ENCODE data around the gene CRY1.

The CRY1 gene

DNA sequence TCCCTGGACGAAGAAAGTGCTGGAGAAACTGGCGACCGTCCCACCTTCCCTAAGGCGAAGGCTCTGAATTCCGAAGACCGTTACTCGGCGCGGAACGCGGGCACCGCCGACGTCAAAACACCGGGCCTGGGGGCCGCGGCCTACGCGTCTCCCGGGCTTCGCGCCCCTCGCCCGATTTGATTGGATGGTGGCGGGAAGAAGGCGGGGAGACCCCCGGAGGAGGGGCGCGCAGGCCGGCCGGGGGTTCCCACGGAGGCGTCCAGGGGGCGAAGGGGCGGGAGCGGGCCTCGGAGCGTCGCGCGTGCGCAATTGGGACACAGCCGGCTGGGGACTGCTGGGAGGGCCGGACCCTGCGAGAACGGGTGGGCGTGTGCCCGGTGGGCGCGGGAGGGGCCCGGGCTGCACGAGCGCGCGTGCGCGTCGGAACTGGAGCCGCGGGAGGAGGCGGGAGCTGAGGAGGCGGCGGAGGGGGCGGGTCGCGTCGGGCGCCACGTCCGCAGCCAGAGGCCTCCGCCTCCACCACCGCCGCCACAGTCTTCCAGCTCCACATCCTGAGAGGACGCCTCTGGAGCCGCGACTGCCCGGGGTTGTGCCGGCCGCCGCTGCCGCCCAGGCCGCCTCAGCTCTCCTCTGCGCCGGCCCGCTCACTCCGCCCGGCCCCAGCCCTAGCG, 137.8 kb downstream of the CRY1 start, which contains the start of gene TMEM263:
TMEM263 (plus strand) TSS at position 531 of the 671 bp plus-strand sequence. CDS start 11,210 bp downstream, outside the sequence.
- FAIRE-seq = no peak

DNA sequence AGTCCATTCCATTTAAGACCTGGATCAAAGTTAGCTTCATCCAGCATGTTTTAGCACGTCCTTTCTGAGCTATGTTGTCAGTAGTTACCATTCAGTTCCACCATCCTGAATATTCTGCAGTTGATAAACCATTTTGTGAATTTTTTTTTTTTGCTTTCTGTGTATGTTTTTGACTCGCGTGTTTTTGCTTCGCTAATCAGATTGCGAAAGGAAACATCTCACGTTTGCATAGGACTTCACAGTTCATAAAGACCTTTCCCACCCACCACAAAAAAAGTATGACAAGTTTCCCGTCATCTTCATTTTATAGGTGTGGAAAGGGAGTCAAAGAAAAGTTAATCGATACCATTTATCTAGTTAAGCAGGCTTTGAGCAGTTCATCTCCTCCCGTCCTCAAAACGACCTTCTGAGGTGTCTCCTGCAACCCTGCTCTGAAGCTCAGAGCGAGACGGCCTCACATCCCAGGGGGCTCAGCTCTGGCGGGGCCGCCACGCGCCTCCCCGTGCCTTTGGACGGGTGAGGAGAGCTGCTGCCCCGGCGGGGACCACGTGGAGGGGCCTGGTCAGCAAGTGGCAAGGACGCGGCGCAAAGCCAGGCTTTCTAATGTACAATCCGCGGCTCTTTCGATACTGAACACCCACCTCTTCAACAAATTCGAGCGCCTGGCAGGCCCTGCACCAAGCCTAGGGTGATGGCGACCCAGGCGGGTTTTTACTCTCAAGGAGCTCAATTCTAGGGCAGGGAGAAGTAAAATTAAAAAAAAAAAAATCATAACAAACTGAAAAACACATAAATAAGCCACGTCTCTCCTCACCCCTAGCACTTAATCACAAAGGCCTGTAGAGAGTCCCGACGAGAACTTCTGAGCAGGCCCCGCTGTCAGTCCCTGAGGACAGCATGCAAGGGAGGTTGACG, 138.6 kb downstream of the CRY1 start:
- no peak for FAIRE-seq

DNA sequence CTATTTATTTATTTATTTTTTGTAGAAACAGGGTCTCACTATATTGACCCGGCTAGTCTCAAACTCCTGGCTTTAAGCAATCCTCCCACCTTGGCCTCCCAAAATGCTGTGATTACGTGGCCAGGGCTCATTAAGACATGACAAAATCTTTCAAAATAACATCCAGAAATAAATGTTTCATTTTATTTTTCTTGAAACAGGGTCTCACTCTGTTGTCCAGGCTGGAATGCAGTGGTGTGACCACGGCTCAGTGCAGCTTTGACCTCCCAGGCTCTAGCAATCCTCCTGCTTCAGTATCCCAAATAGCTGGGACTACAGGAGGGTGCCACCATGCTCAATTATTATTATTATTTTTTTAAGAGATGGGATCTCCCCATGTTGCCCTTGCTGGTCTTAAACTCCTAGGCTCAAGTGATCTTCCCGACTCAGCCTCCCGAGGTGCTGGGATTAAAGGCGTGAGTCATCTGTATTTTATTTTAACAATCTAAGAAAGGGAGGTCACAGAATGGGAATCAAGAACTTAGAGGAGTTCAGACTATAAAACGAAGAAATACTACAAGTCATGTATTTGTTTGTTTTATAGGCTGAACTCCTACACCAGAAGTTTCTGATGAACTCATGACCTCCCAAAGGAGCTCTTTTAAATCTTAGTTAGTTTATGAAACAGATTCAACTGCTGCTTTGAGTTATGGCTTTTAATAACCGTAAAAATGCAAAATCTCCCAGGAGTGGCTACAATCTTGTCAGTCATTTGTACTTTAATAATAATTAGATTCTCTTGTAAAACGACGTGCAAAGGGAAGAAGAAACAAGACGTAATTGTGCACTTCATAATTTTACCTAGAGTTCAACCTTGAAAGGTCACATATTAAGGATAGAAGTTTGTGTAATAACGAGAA, 139.7 kb downstream of the CRY1 start:
- no peak for FAIRE-seq

DNA sequence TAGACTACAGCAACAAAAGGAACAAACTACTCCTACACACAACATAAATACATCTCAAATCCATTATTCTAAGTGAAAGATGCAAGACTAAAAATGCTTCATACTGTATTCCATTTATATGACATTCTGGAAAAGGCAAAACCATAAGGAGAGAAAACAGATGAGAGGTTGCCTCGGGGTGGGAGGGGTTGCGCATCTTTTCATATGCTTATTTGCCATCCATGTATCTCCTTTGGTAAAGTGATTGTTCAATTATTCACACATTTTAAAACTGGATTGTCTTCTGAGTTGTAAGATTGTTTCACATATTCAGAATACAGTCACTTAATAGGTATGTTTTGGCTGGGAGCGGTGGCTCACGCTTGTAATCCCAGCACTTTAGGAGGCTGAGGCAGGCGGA, 142.8 kb downstream of the CRY1 start:
- FAIRE-seq = no peak

DNA sequence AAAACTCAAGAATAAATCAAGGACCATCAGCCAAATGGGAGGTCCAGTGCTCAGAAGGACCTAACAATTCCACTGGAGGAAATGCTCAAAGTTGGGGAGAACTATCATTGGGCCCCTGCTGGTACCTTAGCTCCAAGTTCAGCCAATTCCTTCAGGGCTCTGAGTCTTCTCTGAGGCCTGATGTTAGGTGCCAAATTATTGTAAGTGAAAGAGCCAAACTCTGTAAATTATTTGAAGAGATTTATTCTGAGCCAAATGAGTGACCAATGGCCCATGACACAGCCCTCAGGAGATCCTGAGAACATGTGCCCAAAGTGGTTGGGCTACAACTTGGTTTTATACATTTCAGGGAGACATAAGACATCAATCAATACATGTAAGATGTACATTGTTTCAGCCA, 145.9 kb downstream of the CRY1 start:
- FAIRE-seq = no peak

DNA sequence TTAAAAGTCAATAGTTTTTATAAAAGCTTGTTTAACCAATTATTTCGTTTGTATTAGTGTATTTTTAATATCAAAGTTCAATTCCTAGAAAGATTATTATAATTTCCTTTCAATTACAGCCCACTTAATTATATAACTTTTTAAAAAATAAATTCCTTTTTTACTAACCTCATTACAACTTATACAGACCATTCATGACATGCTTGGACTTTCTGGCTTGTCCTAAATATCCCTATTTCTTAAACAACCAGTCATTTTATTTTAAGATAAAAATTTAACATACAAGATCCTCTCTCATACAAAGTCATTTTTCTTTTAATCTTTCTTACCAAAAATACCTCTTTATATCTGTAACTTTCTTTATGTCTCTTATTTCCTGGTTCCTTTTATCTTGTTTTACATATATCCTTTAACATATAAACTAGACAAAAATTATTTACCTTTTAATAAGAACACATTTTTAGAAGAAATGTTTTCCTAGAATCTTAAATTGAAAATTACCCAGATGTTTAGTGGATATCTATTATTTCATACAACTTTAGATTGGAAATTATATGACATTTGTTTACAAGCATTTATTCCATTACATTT, 148.0 kb downstream of the CRY1 start:
- peak; percentile 85 for FAIRE-seq

DNA sequence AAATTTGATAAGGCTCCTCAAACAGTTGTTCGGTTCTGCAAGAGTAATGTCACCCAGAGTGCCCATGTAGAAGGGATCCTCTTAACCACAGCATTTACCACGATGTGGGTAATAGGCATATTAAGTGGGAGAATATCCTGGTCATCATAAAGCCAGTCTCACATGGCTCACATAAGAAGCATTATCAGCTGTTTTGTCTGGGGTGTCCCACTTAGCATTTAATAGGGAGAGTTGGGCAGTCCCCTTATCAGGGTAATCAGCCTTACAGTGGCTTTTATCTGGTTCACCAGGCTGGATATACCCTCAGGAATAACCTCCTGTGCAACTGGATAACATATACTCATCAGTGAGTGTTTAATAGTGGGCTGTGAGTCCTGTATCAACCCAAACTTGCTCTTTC, 150.6 kb downstream of the CRY1 start:
- FAIRE-seq = no peak

DNA sequence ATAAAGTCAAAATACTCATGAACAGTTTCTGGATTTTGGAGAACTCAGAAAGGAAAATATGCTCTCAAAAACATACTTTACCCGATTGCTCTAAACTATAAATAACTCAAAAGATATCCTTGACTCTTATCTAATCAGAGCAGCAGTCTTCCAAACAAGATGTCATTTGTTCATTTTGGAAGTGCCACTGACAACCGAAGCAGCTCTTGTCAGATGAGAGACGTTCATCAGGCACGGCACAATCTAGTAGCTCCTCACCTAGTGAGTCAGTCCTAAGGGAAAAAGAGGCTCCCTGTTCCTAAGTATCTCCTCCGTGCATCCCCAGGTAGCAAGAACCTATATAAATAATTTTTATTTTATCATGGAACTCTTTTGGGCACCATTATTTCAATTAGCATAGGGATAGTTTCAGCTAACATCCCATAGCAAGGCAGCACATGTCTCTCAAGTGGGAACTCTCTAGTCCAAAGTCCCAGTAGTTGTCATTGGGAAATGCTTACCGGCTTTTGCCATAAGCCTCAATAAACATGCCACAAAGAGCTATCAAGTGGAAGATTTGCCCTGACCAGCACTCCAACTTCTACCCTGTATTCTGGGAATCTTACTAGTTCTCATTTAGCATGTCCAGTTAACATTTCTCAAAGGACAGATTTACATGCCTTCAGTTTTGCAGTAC, 151.7 kb downstream of the CRY1 start:
- no peak for FAIRE-seq

Data from TTC549 (cell line).